GM21367 (cell line): ENCODE results near the gene ATP5MC3.
"Not testable (repeated sequence)": the region's sequence is repeated elsewhere in the genome, so short reads cannot be mapped to it uniquely, and the experiment has no call there.

Experiments used
- ATAC-seq: cut with Tn5 transposase; IDR thresholded peaks from one replicate; pipeline ENCODE4 v1.9.1; 2021; ENCODE audit not compliant: unreplicated experiment

The ATP5MC3 gene

GRCh38 chr2:175181104-175181876 is at the start of gene ATP5MC3:
Gene ATP5MC3, minus strand, starts transcription at chr2:175181710. Its CDS starts 317 bp downstream, at chr2:175181393.
- ATAC-seq, result peak; percentile 83

- not testable (repeated sequence) for ATAC-seq
These were observed 47.1 kb upstream of the ATP5MC3 start for GRCh38 chr2:175228601-175229000.

- ATAC-seq, result no peak
These were observed 46.7 kb upstream of the ATP5MC3 start for GRCh38 chr2:175228179-175228578.

DNA sequence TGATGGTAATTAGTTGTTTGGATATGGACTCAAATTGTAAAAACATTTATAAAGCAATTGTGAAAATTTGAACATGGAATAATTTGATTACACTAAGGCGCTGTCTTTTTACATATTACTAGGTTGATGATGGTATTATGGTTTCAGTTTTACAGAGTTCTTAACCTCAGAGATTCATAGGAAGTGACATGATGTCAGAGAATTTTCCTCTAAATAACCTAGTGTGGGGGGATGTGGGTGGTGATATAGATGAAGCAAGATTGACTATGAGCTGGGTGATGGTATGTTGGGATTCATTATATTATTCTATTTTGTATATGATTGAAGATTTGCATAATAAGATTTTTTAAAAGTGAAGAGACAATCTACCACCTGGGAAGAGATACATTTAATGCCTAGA is 45.9 kb upstream of the ATP5MC3 start:
- no peak for ATAC-seq

GRCh38 chr2:175220075-175220474 is 38.6 kb upstream of the ATP5MC3 start:
- no peak for ATAC-seq

- no peak for ATAC-seq
These were observed 37.0 kb upstream of the ATP5MC3 start for GRCh38 chr2:175218551-175218950.

GRCh38 chr2:175207741-175208438 is 26.4 kb upstream of the ATP5MC3 start:
- ATAC-seq, result no peak

GRCh38 chr2:175206866-175207265 is 25.4 kb upstream of the ATP5MC3 start:
- no peak for ATAC-seq

GRCh38 chr2:175205523-175205922 is 24.0 kb upstream of the ATP5MC3 start:
- no peak for ATAC-seq

GRCh38 chr2:175203621-175204496 is 22.3 kb upstream of the ATP5MC3 start:
- ATAC-seq, result no peak

DNA sequence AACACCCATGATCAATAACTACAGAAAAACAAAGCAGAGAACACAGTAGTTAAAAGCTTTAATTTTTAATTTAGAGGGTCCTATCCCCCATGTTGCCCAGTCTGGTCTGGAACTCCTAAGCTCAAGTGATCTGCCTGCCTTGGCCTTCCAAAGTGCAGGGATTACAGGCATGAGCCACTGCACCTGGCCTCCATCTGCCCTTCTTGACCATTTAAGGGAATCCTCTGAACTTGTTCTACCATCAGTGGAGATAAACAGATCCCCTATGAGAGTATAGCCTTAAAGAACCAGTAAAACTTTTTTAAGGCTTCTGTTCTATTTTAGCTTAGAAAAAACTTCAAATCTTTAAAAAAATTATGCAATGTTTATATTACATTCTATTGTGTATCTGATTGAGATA is 13.5 kb upstream of the ATP5MC3 start:
- no peak for ATAC-seq

GRCh38 chr2:175188761-175189160 is 7.3 kb upstream of the ATP5MC3 start:
- no peak for ATAC-seq

DNA sequence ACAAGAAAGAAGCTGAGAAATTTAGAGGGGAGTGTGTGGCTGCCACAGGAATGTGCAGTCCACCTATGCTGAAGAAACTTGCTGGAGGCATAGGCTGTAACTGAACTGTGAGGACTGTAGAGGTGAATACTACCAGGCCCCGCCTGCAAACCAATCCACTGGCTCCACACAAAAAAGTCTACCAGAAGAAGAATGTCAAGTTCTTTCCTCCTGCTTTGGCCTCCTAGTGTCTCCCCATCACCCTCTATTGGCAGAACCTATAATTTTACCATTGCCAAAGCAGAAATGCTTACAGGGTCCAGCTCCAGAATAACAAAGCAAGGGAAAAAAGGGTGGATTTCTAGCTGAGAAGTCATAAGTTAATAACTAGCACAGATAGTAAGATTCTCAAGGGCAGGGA is 5.9 kb upstream of the ATP5MC3 start:
- ATAC-seq, result no peak

- no peak for ATAC-seq
These were observed 2.2 kb upstream of the ATP5MC3 start for GRCh38 chr2:175183674-175184073.

DNA sequence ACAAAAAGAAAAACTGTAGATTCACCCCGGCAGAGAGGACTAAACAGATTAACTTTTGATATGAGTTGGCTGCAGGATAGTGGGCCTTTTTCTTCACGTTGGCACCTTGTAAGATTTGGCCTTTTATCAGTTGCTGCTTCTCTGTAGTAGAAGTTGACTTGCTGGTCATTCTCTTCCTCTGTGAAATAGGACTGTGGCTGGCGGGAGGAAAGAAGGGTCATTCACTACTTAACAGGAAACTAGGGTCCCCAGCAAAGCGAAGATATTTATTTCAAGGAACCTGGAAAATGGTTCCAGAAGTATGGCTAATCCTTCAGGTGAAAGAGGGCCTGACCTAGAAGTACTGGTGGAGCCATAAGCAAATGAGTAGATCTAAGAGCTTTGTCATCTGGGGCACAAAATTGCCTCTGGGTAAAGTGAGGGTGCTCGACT is 383 bp upstream of the ATP5MC3 start:
- ATAC-seq, result no peak

DNA sequence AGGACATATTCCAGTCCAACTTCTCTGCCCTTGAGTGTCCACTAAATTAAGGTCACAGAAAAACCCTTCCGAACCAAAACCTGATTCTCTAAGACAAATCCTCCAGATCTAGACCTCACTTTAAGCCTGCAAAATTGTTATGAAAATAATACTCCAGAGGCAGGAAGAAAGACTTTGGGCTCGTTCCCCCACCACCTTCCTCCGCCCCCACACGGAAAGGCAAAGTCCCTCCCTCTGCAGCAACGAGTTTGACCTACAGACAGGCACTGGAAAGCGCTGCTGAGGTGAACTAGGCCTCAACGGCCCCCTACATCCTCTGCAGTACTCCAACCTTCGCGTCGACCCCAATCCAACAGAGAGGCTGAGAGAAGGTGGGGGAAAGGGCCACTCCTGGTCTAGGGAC is 808 bp downstream of the ATP5MC3 start:
- peak; percentile 59 for ATAC-seq

DNA sequence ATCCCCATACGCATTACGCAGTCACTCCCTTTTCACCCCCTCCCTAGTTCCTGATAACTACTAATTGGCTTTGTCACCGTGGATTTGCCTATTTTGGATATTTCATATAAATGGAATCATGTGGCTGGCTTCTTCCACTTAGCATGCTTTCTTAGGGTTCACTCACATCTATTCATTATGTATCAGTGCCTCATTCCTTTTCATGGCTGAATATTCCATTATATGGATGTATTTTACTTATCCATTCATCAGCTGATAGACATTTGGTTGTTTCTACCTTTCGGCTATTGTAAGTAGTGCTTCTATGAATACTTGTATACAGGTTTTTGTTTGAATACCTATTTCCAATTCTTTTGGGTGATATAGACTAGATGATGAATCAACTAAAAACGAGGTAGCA is 4.9 kb downstream of the ATP5MC3 start:
- ATAC-seq, result no peak

DNA sequence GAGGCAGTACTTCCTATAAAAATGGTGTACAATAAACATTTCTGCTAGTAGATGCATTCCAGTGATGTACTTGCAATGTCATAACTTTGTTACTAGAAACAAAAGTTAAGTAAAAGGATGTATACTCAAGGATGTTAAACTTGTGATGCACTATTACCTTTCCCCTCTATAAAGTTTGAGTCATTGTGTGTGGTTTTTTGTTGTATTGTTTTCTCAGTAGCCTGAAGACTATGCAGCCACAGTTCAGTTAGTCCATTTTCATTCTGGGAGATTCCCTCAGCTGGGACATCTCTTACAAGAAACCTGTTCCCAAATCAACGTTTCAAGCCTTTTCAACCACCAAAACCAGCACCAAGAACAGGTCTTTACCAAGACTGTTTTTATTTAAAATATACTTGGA is 5.6 kb downstream of the ATP5MC3 start:
- ATAC-seq, result no peak

GRCh38 chr2:175175320-175175719 is 6.2 kb downstream of the ATP5MC3 start:
- no peak for ATAC-seq

DNA sequence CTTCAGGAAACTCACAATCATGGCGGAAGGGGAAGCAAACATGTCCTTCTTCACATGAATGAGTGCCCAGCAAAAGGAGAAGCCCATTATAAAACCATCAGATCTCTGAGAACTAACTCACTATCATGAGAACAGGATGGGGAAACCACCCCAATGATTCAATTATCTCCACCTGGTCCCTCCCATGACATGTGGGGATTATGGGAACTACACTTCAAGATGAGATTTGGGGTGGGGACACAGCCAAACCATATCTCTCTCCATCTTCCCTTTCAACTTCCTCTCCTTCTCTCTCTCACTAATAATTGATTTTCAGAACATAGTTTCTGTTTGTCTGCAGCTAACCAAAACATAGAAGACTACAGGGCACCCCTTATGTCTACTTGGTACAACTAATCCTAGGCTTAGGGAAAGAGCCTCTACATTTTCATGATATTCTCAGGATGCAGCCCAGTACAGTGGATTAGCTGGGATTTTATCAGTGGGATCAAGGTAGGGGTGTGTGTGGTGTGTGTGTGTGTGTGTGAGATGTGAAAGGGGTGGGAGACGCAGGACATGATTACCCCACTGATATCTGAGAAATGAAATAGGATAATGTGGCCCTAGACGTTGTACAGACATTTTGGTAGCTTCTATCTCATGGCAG is 10.7 kb downstream of the ATP5MC3 start:
- ATAC-seq, result no peak

- ATAC-seq, result no peak
These were observed 12.3 kb downstream of the ATP5MC3 start for GRCh38 chr2:175169191-175169590.
